Activated naive CD4-positive, alpha-beta T cell treated with anti-CD3 and anti-CD28 coated beads for 36 hours (primary cell): ENCODE data around the gene MMP14. TPM values are rescaled to one million over a fixed set of nuclear protein-coding genes. Genes with fewer than 3 reads are reported as not detected.
"Not testable (repeated sequence)": the region's sequence is repeated elsewhere in the genome, so short reads cannot be mapped to it uniquely, and the experiment has no call there.

Experiments
- CTCF ChIA-PET: fragments of 350-600 bp; sonication (Branson Sonifier 250); formaldehyde crosslinking; loops from one replicate; lab custom pipeline; 2021; ENCODE audit warnings: antibody characterized with exemption; lab: Charles Lee
- DNase-seq: peaks from one replicate; pipeline ENCODE4 v3.0.0-alpha.2; 2020
- H3K27ac Mint-ChIP-seq: one replicate; pipeline ENCODE4 v1.8.0; 2021; ENCODE audit warnings: mild to moderate bottlenecking, mixed read lengths
- H3K27me3 Mint-ChIP-seq: one replicate; pipeline ENCODE4 v1.8.0; 2021; ENCODE audit warnings: low read depth, mixed read lengths
- H3K36me3 Mint-ChIP-seq: one replicate; pipeline ENCODE4 v1.8.0; 2021; ENCODE audit warnings: low read depth, mixed read lengths
- H3K4me1 Mint-ChIP-seq: one replicate; pipeline ENCODE4 v1.8.0; 2021; ENCODE audit warnings: low read depth, mixed read lengths
- H3K4me3 Mint-ChIP-seq: one replicate; pipeline ENCODE4 v1.8.0; 2021; ENCODE audit warnings: mild to moderate bottlenecking, moderate library complexity, mixed read lengths
- H3K9me3 Mint-ChIP-seq: one replicate; pipeline ENCODE4 v1.8.0; 2021; ENCODE audit warnings: mixed read lengths
- intact Hi-C: fragments of 100-400 bp; cut with micrococcal nuclease; formaldehyde crosslinking; loops from one replicate; pipeline ENCODE4 v1.15.1; 2023
- total RNA-seq, 2 experiments: library from RNA; stranded (reverse); gene quantifications; one replicate each; pipeline ENCODE4 v1.2.3, GENCODE V29; 2021

The MMP14 gene
- total RNA-seq, 2 experiments from 2014 or later, result 1.3 to 2.1 TPM

DNA sequence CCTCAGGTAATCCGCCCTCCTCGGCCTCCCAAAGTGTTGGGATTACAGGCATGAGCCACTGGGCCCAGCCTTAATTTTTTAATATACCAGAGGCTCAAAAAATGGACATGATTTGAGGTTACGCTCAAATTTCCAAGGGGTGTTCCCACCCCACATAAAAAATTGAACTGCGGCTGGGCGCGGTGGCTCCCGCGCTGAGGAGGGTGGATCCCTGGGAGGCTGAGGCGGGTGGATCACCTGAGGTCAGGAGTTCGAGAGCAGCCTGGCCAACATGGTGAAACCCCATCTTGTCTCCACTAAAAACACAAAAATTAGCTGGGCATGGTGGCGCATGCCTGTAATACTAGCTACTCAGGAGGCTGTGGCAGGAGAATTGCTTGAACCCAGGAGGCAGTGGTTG is 17.9 kb downstream of the MMP14 start:
- not testable (repeated sequence) for H3K9me3 Mint-ChIP-seq, H3K27me3 Mint-ChIP-seq, H3K4me3 Mint-ChIP-seq, DNase-seq, H3K36me3 Mint-ChIP-seq, H3K27ac Mint-ChIP-seq
- intact Hi-C loops, result loop anchor here (10.0 kb wide), 5 partner anchors 629 to 989 kb away; no protein-coding TSS in a partner anchor
- CTCF ChIA-PET, result interaction anchor here (0.6 to 15.0 kb wide), 31 partner anchors 9 to 940 kb away, joined by 3 to 212 read pairs (median 6); partner anchors contain the start of genes LRP10, MMP14, MRPL52 and OXA1L
- H3K4me1 Mint-ChIP-seq, result peaks cover 33% of the 10 kb centered on the region

GRCh38 chr14:22854963-22855724 is 18.8 kb downstream of the MMP14 start:
- Mint-ChIP-seq H3K27ac (no peak overlapping the region), H3K4me1 (peaks cover 33% of the 10 kb centered on the region), H3K27me3 (no peaks in the 10 kb centered on the region), H3K9me3 (no peaks in the 10 kb centered on the region), H3K4me3 (no peak overlapping the region), H3K36me3 (no peaks in the 10 kb centered on the region)
- DNase-seq, result peak; percentile 44
- intact Hi-C loops, result loop anchor here (10.0 kb wide), 5 partner anchors 630 to 990 kb away; no protein-coding TSS in a partner anchor
- CTCF ChIA-PET, result interaction anchor here (0.6 to 15.0 kb wide), 28 partner anchors 8 to 335 kb away, joined by 3 to 212 read pairs (median 5); partner anchors contain the start of genes LRP10, MMP14, MRPL52 and OXA1L

GRCh38 chr14:22856428-22856827 is 20.0 kb downstream of the MMP14 start:
- Mint-ChIP-seq H3K9me3 (no peaks in the 10 kb centered on the region), H3K27ac (no peak overlapping the region)

GRCh38 chr14:22860377-22860776 is 24.0 kb downstream of the MMP14 start:
- CTCF ChIA-PET, result interaction anchor here (0.6 to 15.0 kb wide), 9 partner anchors 9 to 291 kb away, joined by 3 to 212 read pairs (median 3); partner anchors contain the start of gene LRP10
- H3K9me3 Mint-ChIP-seq, intact Hi-C loops, DNase-seq, H3K27ac Mint-ChIP-seq, H3K4me3 Mint-ChIP-seq, H3K27me3 Mint-ChIP-seq, H3K36me3 Mint-ChIP-seq: not testable (repeated sequence)
- H3K4me1 Mint-ChIP-seq, result peaks cover 21% of the 10 kb centered on the region

More at GRCh38 chr14:22856428-22856827, 20.0 kb downstream of the MMP14 start:
- Mint-ChIP-seq H3K4me3 (no peak overlapping the region), H3K27me3 (no peaks in the 10 kb centered on the region), H3K36me3 (no peaks in the 10 kb centered on the region), H3K4me1 (peaks cover 33% of the 10 kb centered on the region)
- CTCF ChIA-PET, result interaction anchor here (4.6 to 15.0 kb wide), 3 partner anchors 16 to 198 kb away, joined by 47 to 212 read pairs (median 63); partner anchors contain the start of gene LRP10
- no peak for DNase-seq
- intact Hi-C loops, result loop anchor here (10.0 kb wide), 5 partner anchors 632 to 992 kb away; no protein-coding TSS in a partner anchor

DNA sequence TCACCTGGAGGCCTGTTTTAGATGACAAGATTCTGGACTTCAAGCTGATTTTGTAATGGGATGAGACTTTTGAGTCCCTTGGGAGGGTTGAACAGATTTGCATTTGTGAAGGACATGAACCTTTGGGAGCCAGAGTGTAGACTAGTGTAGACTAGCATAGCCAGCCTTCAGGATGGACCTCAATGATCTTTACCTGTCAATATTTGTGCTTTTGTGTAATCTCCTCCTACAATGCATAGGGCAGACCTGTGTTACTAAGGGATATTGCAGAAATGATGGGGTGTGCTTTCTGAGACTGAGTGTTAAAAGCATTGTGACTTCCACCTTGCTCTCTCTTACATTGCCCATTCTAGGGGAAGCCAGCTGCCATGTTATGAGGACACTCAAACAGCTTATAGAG is 25.3 kb downstream of the MMP14 start:
- no peaks in the 10 kb centered on the region for H3K36me3 Mint-ChIP-seq
- no peak for DNase-seq
- H3K9me3 Mint-ChIP-seq, result no peaks in the 10 kb centered on the region
- no peak overlapping the region for H3K4me3 Mint-ChIP-seq
- intact Hi-C loops, result no loop called here
- no peak overlapping the region for H3K27ac Mint-ChIP-seq
- peaks cover 28% of the 10 kb centered on the region for H3K4me1 Mint-ChIP-seq
- CTCF ChIA-PET, result interaction anchor here (0.5 to 4.6 kb wide), 6 partner anchors 8 to 120 kb away, joined by 3 to 34 read pairs (median 4); partner anchors contain the start of gene LRP10
- H3K27me3 Mint-ChIP-seq, result no peaks in the 10 kb centered on the region

DNA sequence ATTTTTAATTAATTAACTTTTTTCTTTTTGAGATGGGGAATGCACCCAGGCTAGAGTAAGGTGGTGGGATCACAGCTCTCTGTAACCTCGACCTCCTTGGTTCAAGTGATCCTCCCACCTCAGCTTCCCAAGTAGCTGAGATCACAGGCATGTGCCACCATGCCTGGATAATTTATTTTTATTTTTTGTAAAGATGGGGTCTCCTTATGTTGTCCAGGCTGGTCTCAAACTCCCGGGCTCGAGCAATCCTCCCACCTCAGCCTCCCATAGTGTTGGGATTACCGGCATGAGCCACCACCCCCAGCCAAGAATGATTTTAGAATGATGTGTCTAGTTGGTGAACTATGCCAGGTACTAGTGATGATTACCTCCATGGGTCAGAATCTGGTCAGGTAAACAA is 28.6 kb downstream of the MMP14 start:
- H3K27ac Mint-ChIP-seq, result no peak overlapping the region
- no peaks in the 10 kb centered on the region for H3K27me3 Mint-ChIP-seq
- no peak overlapping the region for H3K4me3 Mint-ChIP-seq
- CTCF ChIA-PET, result interaction anchor here (1.4 to 4.6 kb wide), 2 partner anchors 11 to 308 kb away, joined by 5 to 34 read pairs; no protein-coding TSS in a partner anchor
- H3K9me3 Mint-ChIP-seq, result no peaks in the 10 kb centered on the region
- H3K36me3 Mint-ChIP-seq, result no peaks in the 10 kb centered on the region
- H3K4me1 Mint-ChIP-seq, result peaks cover 12% of the 10 kb centered on the region
- intact Hi-C loops, result no loop called here
- no peak for DNase-seq

DNA sequence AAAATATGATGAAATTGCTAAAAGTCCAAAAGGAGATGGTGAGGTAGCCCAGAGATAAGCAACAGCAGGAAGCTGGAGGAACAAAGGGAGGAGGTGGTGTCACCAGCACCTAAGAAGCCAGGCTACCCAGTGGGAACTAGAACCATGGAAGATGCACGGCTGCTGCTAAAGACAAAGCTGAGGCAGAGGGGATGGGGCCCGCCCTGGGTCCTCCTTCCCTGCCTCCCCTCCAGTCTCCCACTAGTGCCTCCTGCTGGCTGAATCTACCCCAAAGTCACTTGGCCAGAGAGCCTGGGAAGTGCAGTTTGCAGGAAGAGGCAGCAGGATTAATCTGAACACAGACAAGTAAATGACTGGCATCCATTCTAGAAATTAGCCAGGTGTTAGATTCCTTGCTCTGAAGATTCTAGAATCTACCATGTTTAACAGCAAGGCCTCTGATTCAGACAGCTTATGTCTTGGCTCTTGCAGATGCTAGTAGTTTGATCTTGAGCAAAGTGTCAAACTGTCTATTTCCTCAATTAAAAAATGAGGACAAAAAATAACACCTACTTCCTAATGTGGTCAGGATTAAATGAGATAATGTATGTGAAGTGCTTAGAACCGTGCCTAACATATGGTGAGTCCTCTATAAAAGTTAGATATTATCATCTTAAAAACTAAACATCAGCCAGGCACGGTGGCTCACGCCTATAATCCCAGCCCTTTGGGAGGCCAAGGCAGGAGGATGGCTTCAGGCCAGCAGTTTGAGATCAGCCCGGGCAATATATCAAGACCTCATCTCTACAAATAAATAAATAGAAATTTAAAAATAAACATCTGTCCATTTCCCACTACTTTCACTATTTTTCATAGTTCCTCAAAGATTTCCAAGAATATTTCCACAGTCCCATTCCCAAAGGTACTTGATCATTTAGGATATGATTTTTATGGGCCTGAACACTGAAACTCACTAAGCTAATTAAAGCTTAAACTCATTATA is 29.3 kb downstream of the MMP14 start:
- Mint-ChIP-seq H3K36me3 (no peaks in the 10 kb centered on the region), H3K4me1 (peaks cover 19% of the 10 kb centered on the region), H3K4me3 (no peak overlapping the region), H3K27me3 (no peaks in the 10 kb centered on the region), H3K27ac (peak overlapping the region; percentile 18), H3K9me3 (no peaks in the 10 kb centered on the region)
- CTCF ChIA-PET, result interaction anchor here (1.1 to 4.6 kb wide), 4 partner anchors 12 to 309 kb away, joined by 4 to 34 read pairs (median 6); partner anchors contain the start of gene PRMT5
- intact Hi-C loops, result no loop called here
- peak; percentile 56 for DNase-seq

DNA sequence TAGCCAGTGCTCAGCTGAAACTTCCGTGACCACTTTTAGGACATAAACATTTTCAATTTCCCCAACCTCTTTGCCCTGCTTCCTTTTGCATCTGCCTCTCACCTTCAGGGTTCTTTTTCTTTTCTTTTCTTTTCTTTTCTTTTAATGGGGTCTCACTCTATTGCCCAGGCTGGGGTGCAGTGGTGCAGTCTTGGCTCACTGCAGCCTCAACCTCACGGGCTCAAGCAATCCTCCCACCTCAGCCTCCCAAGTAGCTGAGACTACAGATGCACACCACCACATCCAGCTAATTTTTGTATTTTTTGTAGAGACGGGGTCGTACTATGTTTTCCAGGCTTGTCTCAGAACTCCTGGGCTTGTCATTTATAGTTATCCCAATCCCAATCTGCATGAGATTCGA is 30.5 kb downstream of the MMP14 start:
- CTCF ChIA-PET, result interaction anchor here (0.9 to 1.5 kb wide), 5 partner anchors 9 to 297 kb away, joined by 3 to 6 read pairs (median 4); partner anchors contain the start of gene PRMT5
- no peak for DNase-seq
- Mint-ChIP-seq H3K27me3 (no peaks in the 10 kb centered on the region), H3K27ac (no peak overlapping the region), H3K36me3 (no peaks in the 10 kb centered on the region), H3K4me3 (no peak overlapping the region), H3K4me1 (peaks cover 21% of the 10 kb centered on the region), H3K9me3 (no peaks in the 10 kb centered on the region)
- intact Hi-C loops, result loop anchor here (1.0 kb wide), 1 partner anchor 9 kb away; no protein-coding TSS in a partner anchor

- Mint-ChIP-seq H3K9me3 (no peaks in the 10 kb centered on the region), H3K27me3 (no peaks in the 10 kb centered on the region), H3K27ac (peak overlapping the region; percentile 100), H3K36me3 (peaks cover 23% of the 10 kb centered on the region), H3K4me1 (peaks cover 29% of the 10 kb centered on the region), H3K4me3 (peak overlapping the region; percentile 91)
- no peak for DNase-seq
- CTCF ChIA-PET, result interaction anchor here (0.6 to 5.6 kb wide), 15 partner anchors 8 to 1017 kb away, joined by 3 to 125 read pairs (median 4); partner anchors contain the start of genes PRMT5 and REM2
- intact Hi-C loops, result loop anchor here (1.0 to 5.0 kb wide), 14 partner anchors 13 to 1604 kb away; partner anchors contain the start of genes DAD1, HAUS4, HNRNPC and MRPL52
Observed at GRCh38 chr14:22870811-22871223, 34.4 kb downstream of the MMP14 start.

- CTCF ChIA-PET, result interaction anchor here (0.6 to 5.6 kb wide), 25 partner anchors 8 to 1018 kb away, joined by 3 to 125 read pairs (median 5); partner anchors contain the start of genes AJUBA, PRMT5, RBM23 and REM2
- peaks cover 29% of the 10 kb centered on the region for H3K36me3 Mint-ChIP-seq
- peak within 1 kb of the TSS; percentile 91 for H3K4me3 Mint-ChIP-seq
- intact Hi-C loops, result loop anchor here (1.0 to 5.0 kb wide), 16 partner anchors 13 to 1604 kb away; partner anchors contain the start of genes DAD1, HAUS4, HNRNPC and MRPL52
- H3K27me3 Mint-ChIP-seq, result no peaks in the 10 kb centered on the region
- peaks cover 29% of the 10 kb centered on the region for H3K4me1 Mint-ChIP-seq
- no peaks in the 10 kb centered on the region for H3K9me3 Mint-ChIP-seq
- H3K27ac Mint-ChIP-seq, result peak within 1 kb of the TSS; percentile 100
- peak; percentile 92 for DNase-seq
Observed at GRCh38 chr14:22871224-22872032, 35.0 kb downstream of the MMP14 start, which contains the start of gene LRP10. Gene LRP10, plus strand, starts transcription at chr14:22871740. Its CDS starts 564 bp downstream, at chr14:22872304.
